Mammary epithelial cell (primary cell): ENCODE results near the gene METTL25B.

ENCODE experiments used
- EZH2 ChIP-seq: IDR thresholded peaks from 2 replicates; pipeline ENCODE4 v1.6.1; 2012; ENCODE audit warnings: low read length, inconsistent platforms, borderline replicate concordance
- TF ChIP-seq, protein P1 (sequence below), 2 donors: IDR thresholded peaks in 1 of 2; conservative IDR thresholded peaks in 1 of 2; 2 replicates each; pipeline ENCODE4 v1.5.1; 2011 to 2012; ENCODE audit warnings: inconsistent platforms in 2 of 2, low read length in 2 of 2, mild to moderate bottlenecking in 2 of 2, control low read depth in 1 of 2, low read depth in 1 of 2; ENCODE audit not compliant: insufficient read depth in 1 of 2; ENCODE audit errors: extremely low read depth in 1 of 2

DNA sequence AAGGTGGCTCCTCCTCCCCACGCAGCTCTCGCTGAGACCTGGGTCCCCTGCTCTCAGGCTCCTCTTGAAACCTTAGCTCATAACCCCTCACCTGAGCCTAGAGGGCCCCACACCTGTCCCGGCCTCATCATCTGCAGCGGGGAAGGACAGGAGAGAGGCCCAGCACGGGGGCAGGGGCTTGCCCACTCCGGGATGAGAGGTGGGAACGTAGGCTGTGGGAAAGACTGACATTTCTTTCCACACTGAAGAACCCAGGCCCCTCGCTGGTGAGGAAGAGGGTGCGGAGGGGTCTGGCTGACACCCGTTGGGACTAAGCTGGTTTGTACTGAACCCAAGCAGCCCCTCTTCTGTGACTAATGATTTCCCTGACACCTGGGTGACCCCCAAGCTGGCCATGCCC, 37.1 kb upstream of the METTL25B start:
- TF ChIP-seq EZH2: no peak
- TF ChIP-seq, protein P1, sequence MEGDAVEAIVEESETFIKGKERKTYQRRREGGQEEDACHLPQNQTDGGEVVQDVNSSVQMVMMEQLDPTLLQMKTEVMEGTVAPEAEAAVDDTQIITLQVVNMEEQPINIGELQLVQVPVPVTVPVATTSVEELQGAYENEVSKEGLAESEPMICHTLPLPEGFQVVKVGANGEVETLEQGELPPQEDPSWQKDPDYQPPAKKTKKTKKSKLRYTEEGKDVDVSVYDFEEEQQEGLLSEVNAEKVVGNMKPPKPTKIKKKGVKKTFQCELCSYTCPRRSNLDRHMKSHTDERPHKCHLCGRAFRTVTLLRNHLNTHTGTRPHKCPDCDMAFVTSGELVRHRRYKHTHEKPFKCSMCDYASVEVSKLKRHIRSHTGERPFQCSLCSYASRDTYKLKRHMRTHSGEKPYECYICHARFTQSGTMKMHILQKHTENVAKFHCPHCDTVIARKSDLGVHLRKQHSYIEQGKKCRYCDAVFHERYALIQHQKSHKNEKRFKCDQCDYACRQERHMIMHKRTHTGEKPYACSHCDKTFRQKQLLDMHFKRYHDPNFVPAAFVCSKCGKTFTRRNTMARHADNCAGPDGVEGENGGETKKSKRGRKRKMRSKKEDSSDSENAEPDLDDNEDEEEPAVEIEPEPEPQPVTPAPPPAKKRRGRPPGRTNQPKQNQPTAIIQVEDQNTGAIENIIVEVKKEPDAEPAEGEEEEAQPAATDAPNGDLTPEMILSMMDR (conservative IDR thresholded peaks at IDR 0.05 in 1 of 2, IDR thresholded peaks at IDR 0.05 in 1 of 2; ENCODE audit: extremely low read depth in 1 of 2, insufficient read depth in 1 of 2, low read depth in 1 of 2, low read length in 2 of 2): no peak
